HG03521 (cell line): ENCODE results near the gene GSE1.

Experiments used
- ATAC-seq: cut with Tn5 transposase; IDR thresholded peaks from one replicate; pipeline ENCODE4 v1.9.1; 2021; ENCODE audit warnings: mild to moderate bottlenecking, moderate library complexity; ENCODE audit not compliant: unreplicated experiment

GSE1 gene

GRCh38 chr16:85645021-85645589 is 32.0 kb downstream of the GSE1 start:
- no peak for ATAC-seq

GRCh38 chr16:85646358-85646907 is 33.3 kb downstream of the GSE1 start:
- no peak for ATAC-seq

GRCh38 chr16:85646976-85647375 is 33.9 kb downstream of the GSE1 start:
- ATAC-seq, result no peak

GRCh38 chr16:85648070-85648714 is 35.1 kb downstream of the GSE1 start:
- ATAC-seq, result no peak

- no peak for ATAC-seq
Measured at GRCh38 chr16:85648805-85649204, 35.7 kb downstream of the GSE1 start.

GRCh38 chr16:85649411-85650134 is 36.5 kb downstream of the GSE1 start:
- no peak for ATAC-seq

GRCh38 chr16:85650135-85650843 is 37.2 kb downstream of the GSE1 start:
- no peak for ATAC-seq

- no peak for ATAC-seq
Measured at GRCh38 chr16:85650844-85651628, 37.9 kb downstream of the GSE1 start.

- ATAC-seq, result no peak
Measured at GRCh38 chr16:85651629-85652430, 38.7 kb downstream of the GSE1 start.

GRCh38 chr16:85652431-85653221 is 39.5 kb downstream of the GSE1 start:
- no peak for ATAC-seq

- ATAC-seq, result no peak
Measured at GRCh38 chr16:85653290-85653891, 40.3 kb downstream of the GSE1 start.

GRCh38 chr16:85654251-85655095 is 41.4 kb downstream of the GSE1 start:
- ATAC-seq, result no peak

GRCh38 chr16:85655216-85656129 is 42.4 kb downstream of the GSE1 start:
- ATAC-seq, result no peak

GRCh38 chr16:85656351-85657266 is 43.5 kb downstream of the GSE1 start:
- ATAC-seq, result no peak

- ATAC-seq, result no peak
Measured at GRCh38 chr16:85657267-85657650, 44.1 kb downstream of the GSE1 start.

GRCh38 chr16:85657996-85658395 is 44.9 kb downstream of the GSE1 start:
- no peak for ATAC-seq
